GM21786 (cell line): ENCODE measurements around the gene IQGAP2.
"Not testable (repeated sequence)": the region's sequence is repeated elsewhere in the genome, so short reads cannot be mapped to it uniquely, and the experiment has no call there.

Experiments
- ATAC-seq: cut with Tn5 transposase; IDR thresholded peaks from one replicate; pipeline ENCODE4 v1.9.1; 2021; ENCODE audit not compliant: unreplicated experiment

The IQGAP2 gene

DNA sequence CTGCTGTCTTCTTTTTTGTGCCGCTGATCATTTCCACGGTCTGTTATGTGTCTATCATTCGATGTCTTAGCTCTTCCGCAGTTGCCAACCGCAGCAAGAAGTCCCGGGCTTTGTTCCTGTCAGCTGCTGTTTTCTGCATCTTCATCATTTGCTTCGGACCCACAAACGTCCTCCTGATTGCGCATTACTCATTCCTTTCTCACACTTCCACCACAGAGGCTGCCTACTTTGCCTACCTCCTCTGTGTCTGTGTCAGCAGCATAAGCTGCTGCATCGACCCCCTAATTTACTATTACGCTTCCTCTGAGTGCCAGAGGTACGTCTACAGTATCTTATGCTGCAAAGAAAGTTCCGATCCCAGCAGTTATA, 329.9 kb downstream of the IQGAP2 start:
- ATAC-seq, result no peak

- no peak for ATAC-seq
Measured at GRCh38 chr5:76735762-76736545, 332.9 kb downstream of the IQGAP2 start.

DNA sequence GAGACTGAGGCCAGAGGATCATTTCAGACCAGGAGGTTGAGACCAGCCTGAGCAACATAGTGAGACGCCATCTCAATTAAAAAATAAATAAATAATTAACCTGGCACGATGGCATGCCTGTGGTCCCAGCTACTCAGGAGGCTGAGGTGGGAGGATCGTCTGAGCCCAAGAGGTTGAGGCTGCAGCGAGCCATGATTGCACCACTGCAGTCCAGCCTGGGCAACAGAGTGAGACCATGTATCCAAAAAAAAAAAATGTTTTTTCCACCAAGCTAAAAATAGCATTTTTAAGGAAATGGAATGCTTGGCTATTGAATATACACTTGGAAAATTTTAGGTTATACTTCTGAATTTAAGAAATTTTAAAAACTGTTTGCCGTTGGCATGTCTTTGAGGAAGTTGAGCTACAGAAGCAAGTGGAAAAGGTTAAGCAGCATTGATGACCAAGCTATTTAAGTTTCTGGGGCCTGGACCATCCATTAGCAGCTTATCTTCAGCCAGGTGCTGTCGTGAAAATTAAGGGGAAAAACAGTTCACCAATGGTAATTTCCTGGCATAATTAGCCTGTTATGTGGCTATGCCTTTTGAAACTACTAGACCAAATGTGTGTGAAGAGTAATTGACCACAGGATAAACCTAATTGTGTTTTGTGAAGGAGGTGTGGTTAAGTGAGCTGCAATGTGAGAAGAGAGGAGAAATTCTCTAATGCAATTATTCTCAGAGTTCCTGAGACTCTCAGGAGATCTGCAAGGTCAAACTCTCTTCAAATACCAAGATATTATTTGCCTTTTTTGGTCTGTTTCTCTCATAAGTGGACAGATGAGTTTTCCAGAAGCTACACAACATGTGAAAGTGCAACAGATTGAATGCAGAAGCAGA, 333.8 kb downstream of the IQGAP2 start:
- peak; percentile 26 for ATAC-seq

DNA sequence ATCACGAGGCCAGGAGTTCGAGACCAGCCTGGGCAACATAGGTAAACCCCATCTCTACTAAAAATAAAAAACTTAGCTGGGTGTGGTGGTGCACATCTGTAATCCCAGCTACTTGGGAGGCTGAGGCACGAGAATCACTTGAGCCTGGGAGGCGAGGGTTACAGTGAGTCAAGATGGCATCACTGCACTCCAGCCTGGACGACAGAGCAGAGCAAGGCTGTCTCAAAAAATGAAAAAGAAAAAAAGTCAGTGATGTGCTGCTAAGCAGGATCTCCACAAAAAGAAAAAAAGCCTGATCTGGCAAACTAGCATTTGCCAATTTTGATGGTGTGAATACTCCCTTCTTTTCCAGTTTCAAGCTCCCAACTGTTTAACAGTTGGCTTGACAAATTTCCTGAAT, 334.8 kb downstream of the IQGAP2 start:
- no peak for ATAC-seq

GRCh38 chr5:76741506-76741905, 338.4 kb downstream of the IQGAP2 start:
- not testable (repeated sequence) for ATAC-seq

DNA sequence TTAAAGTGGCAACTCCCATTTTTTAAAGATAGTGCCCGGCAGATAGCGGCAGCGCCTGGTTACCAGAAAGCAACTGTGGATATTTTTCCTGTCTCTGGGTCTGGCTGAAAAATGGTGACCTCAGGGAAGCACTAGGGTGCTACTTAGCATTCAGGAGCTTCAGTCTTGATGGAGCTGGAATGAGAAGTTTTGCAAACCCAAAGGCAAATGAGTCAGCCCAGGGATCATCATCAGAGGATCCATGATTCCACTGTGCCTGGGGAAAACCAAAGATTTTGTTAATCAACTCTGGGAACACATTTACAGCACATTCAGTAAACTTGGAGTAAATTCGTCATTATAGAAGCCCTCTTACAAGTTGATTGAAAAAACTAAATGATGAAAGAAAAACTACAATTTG, 339.5 kb downstream of the IQGAP2 start:
- no peak for ATAC-seq

- no peak for ATAC-seq
Measured at GRCh38 chr5:76744632-76745031, 341.5 kb downstream of the IQGAP2 start.

GRCh38 chr5:76745670-76746069, 342.6 kb downstream of the IQGAP2 start:
- ATAC-seq, result no peak

- ATAC-seq, result no peak
Measured at GRCh38 chr5:76746677-76747076, 343.6 kb downstream of the IQGAP2 start.

GRCh38 chr5:76747706-76748105, 344.6 kb downstream of the IQGAP2 start:
- ATAC-seq, result no peak

GRCh38 chr5:76751291-76751690, 348.2 kb downstream of the IQGAP2 start:
- no peak for ATAC-seq

- ATAC-seq, result no peak
Measured at GRCh38 chr5:76754668-76755078, 351.6 kb downstream of the IQGAP2 start.

DNA sequence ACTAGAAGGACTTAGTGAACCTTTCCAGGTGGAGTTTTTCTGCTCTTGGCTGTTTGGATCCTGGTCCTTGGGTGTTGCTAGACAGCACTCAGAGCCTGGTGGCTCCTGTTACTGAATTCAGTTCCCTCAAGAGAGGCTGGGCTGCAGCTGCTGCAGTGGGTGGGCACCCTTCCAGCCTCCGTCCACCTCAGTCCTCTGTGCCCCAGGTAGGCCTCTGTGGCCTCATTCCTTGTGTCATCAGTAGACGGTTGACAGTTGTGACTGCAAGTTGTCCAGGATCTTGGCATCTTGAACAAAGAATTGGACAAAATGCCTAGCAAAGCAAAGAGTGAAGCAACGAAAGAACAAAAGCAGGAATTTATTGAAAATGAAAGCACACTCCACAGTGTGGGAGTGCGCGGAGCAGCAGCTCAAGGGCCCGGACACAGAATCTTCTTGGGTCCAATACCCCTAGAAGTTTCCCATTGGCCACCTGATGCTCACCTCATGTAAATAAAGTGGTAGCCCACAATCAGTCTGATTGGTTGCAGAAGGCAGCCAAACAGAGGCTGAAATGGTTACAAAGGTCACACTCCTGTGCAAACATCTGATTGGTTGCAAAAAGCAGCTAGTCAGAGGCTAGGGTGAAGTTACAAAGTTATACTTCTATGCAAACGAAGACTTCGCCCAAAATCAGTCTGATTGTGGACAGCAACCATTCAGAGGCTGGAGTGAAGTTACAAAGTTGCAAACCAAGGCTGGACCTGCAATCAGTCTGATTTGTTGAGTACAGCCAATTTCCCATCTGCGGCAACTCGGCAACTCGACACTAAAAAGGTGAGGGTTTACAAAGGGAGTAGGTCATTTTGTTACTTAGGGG, 352.9 kb downstream of the IQGAP2 start:
- ATAC-seq, result no peak

GRCh38 chr5:76757049-76757448, 354.0 kb downstream of the IQGAP2 start:
- no peak for ATAC-seq
